Fibroblast of the conjunctiva (primary cell): ENCODE measurements around the gene RO60.

Source experiments
- DNase-seq: peaks from one replicate; pipeline ENCODE4 v3.0.0-alpha.2; 2010; ENCODE audit warnings: low read depth

RO60 gene

GRCh38 chr1:193108471-193108870 is 49.1 kb downstream of the RO60 start:
- no peak for DNase-seq
